HCT116 (cell line): ENCODE measurements around the gene SH3TC1. TPM values are rescaled to one million over a fixed set of nuclear protein-coding genes. Genes with fewer than 3 reads are reported as not detected.

ENCODE experiments used
- ATAC-seq: fragments of 200-7000 bp; cut with Tn5 transposase; 2 replicates; pipeline ENCODE4 v1.9.1; 2020; ENCODE audit warnings: mild to moderate bottlenecking, moderate library complexity
- BruUV-seq: library from RNA; stranded (reverse); fragments of 400-500 nt; replicated peaks from 2 replicates; lab custom pipeline; 2021; lab: Mats Ljungman, UMichigan
- CTCF ChIA-PET: fragments of 300-600 bp; sonication (Branson Sonifier 250); formaldehyde crosslinking; loops from one replicate; lab custom pipeline; 2021; ENCODE audit warnings: antibody characterized with exemption; lab: Charles Lee
- POLR2A ChIA-PET: fragments of 300-600, 350-600 bp; sonication (Branson Sonifier 250); formaldehyde crosslinking; loops from one replicate; lab custom pipeline; 2021; ENCODE audit warnings: antibody characterized with exemption; lab: Charles Lee
- RAD21 ChIA-PET, 2 experiments: fragments of 300-600 bp; sonication (Branson Sonifier 250); formaldehyde crosslinking; loops; one replicate each; lab custom pipeline; 2023; ENCODE audit warnings: low total read pairs in 2 of 2; ENCODE audit not compliant: uncharacterized antibody in 2 of 2, unreplicated experiment in 2 of 2, low non-redundant PET in 1 of 2; lab: Charles Lee
- DNase-seq: peaks from one replicate; pipeline ENCODE4 v3.0.0-alpha.2; 2010; ENCODE audit warnings: low read depth, low spot score
- H2AFZ ChIP-seq: fragments of 200-600 bp; shearing (Covaris generic), sonication (generic); 2 replicates; pipeline ENCODE4 v1.6.1; 2017; ENCODE audit warnings: low read depth, mixed run types, mixed read lengths, antibody characterized with exemption, low read length; ENCODE audit not compliant: poor library complexity, severe bottlenecking
- H3K27ac ChIP-seq: 2 replicates; pipeline ENCODE4 v1.5.1; 2012; ENCODE audit warnings: low read depth, low read length
- H3K27me3 ChIP-seq: fragments of 200-600 bp; sonication (generic); 2 replicates; pipeline ENCODE4 v1.6.1; 2016; ENCODE audit warnings: mixed run types, low read length, mixed read lengths; ENCODE audit not compliant: insufficient read depth
- H3K36me3 ChIP-seq, 2 experiments: fragments of 200-500 bp in 1 of 2; fragments of 200-600 bp in 1 of 2; sonication (Bioruptor generic) in 1 of 2; sonication (generic) in 1 of 2; 2 replicates each; pipeline versions ENCODE4 v1.5.1 to v1.6.1; 2014 to 2016; ENCODE audit warnings: low read length in 2 of 2, inconsistent platforms in 1 of 2, mixed read lengths in 1 of 2, mixed run types in 1 of 2; ENCODE audit not compliant: insufficient read depth in 2 of 2, control insufficient read depth in 1 of 2
- H3K4me1 ChIP-seq, 2 experiments: fragments of 200-600 bp in 1 of 2; sonication (generic) in 1 of 2; 2 replicates each; pipeline versions ENCODE4 v1.5.1 to v1.6.1; 2012 to 2017; ENCODE audit warnings: low read length in 2 of 2, inconsistent platforms in 1 of 2, mild to moderate bottlenecking in 1 of 2, mixed read lengths in 1 of 2, mixed run types in 1 of 2, moderate library complexity in 1 of 2; ENCODE audit not compliant: insufficient read depth in 2 of 2, control insufficient read depth in 1 of 2
- H3K4me2 ChIP-seq: fragments of 200-600 bp; sonication (generic); 2 replicates; pipeline ENCODE4 v1.6.1; 2017; ENCODE audit warnings: mixed run types, low read length, mixed read lengths
- H3K4me3 ChIP-seq, 2 experiments: fragments of 200-600 bp in 1 of 2; sonication (generic) in 1 of 2; replicated peaks in 1 of 2; 2 replicates each; pipeline ENCODE4 v1.5.1; 2011 to 2016; ENCODE audit warnings: low read length in 2 of 2, control low read depth in 1 of 2, low read depth in 1 of 2, mild to moderate bottlenecking in 1 of 2, mixed read lengths in 1 of 2, mixed run types in 1 of 2
- H3K79me2 ChIP-seq: fragments of 200-600 bp; sonication (generic); 2 replicates; pipeline ENCODE4 v1.6.1; 2017; ENCODE audit warnings: mild to moderate bottlenecking, mixed run types, low read length, moderate library complexity, mixed read lengths; ENCODE audit not compliant: insufficient read depth
- H3K9ac ChIP-seq: fragments of 200-600 bp; sonication (generic); 2 replicates; pipeline ENCODE4 v1.6.1; 2016; ENCODE audit warnings: low read length, mixed read lengths
- H3K9me2 ChIP-seq: fragments of 200-600 bp; sonication (generic), shearing (Covaris generic); 2 replicates; pipeline ENCODE4 v1.6.1; 2017; ENCODE audit warnings: mixed run types, mild to moderate bottlenecking, moderate library complexity; ENCODE audit not compliant: insufficient read depth
- H3K9me3 ChIP-seq, 2 experiments: fragments of 200-500 bp in 1 of 2; fragments of 200-600 bp in 1 of 2; sonication (Bioruptor generic) in 1 of 2; sonication (generic) in 1 of 2; 2 replicates each; pipeline ENCODE4 v1.6.1; 2014 to 2017; ENCODE audit warnings: low read length in 2 of 2, mixed read lengths in 2 of 2, inconsistent platforms in 1 of 2, low read depth in 1 of 2, mild to moderate bottlenecking in 1 of 2, mixed run types in 1 of 2, moderate library complexity in 1 of 2; ENCODE audit not compliant: control insufficient read depth in 1 of 2, insufficient read depth in 1 of 2
- H4K20me1 ChIP-seq: fragments of 200-600 bp; sonication (generic), shearing (Covaris generic); 2 replicates; pipeline ENCODE4 v1.6.1; 2017; ENCODE audit warnings: mixed run types, mild to moderate bottlenecking, moderate library complexity; ENCODE audit not compliant: insufficient read depth
- ATF3 ChIP-seq: IDR thresholded peaks from 2 replicates; pipeline ENCODE4 v1.6.1; 2012
- CBX3 ChIP-seq: IDR thresholded peaks from 2 replicates; pipeline ENCODE4 v1.6.1; 2012; ENCODE audit warnings: low read depth
- CEBPB ChIP-seq: IDR thresholded peaks from 2 replicates; pipeline ENCODE4 v1.6.1; 2012; ENCODE audit warnings: low read depth
- EZH2 ChIP-seq: fragments of 200-600 bp; sonication (generic); IDR thresholded peaks from 2 replicates; pipeline ENCODE4 v1.6.1; 2017; ENCODE audit warnings: antibody characterized with exemption, mixed run types
- EZH2phosphoT487 ChIP-seq: fragments of 200-600 bp; IDR thresholded peaks from 2 replicates; pipeline ENCODE4 v1.6.1; 2018; ENCODE audit warnings: antibody characterized with exemption, borderline replicate concordance
- FOSL1 ChIP-seq: IDR thresholded peaks from 2 replicates; pipeline ENCODE4 v1.6.1; 2012; ENCODE audit warnings: low read depth
- JUND ChIP-seq: IDR thresholded peaks from 2 replicates; pipeline ENCODE4 v1.6.1; 2012
- MAX ChIP-seq: IDR thresholded peaks from 2 replicates; pipeline ENCODE4 v1.6.1; 2012
- RAD21 ChIP-seq: IDR thresholded peaks from 2 replicates; pipeline ENCODE4 v1.6.1; 2012; ENCODE audit warnings: low read depth, mild to moderate bottlenecking
- REST ChIP-seq: IDR thresholded peaks from 2 replicates; pipeline ENCODE4 v1.6.1; 2012; ENCODE audit warnings: low read depth
- SIN3A ChIP-seq: IDR thresholded peaks from 2 replicates; pipeline ENCODE4 v1.6.1; 2012; ENCODE audit warnings: low read depth
- TCF7L2 ChIP-seq: IDR thresholded peaks from 2 replicates; pipeline ENCODE4 v1.7.0; 2011; ENCODE audit warnings: borderline replicate concordance, inconsistent platforms; ENCODE audit not compliant: insufficient read depth, insufficient read length; ENCODE audit errors: extremely low read depth
- ZBTB33 ChIP-seq: IDR thresholded peaks from 2 replicates; pipeline ENCODE4 v1.6.1; 2011; ENCODE audit warnings: mild to moderate bottlenecking, low read length, moderate library complexity; ENCODE audit not compliant: insufficient replicate concordance; ENCODE audit errors: extremely low read depth
- ZNF274 ChIP-seq: fragments of 200-500 bp; sonication (Bioruptor generic); IDR thresholded peaks from 2 replicates; pipeline ENCODE4 v1.6.1; 2014; ENCODE audit warnings: mild to moderate bottlenecking, low read depth, low read length, inconsistent platforms
- intact Hi-C: fragments of 100-400 bp; cut with micrococcal nuclease; formaldehyde crosslinking; loops from 2 replicates; pipeline ENCODE4 v1.10.0; 2022
- total RNA-seq: library from RNA; stranded (reverse); gene quantifications from one replicate; pipeline ENCODE4 v1.2.1, GENCODE V29; 2021; ENCODE audit not compliant: unreplicated experiment

The SH3TC1 gene
- total RNA-seq, 1 experiment from 2014 or later: 12.5 TPM

GRCh38 chr4:8280158-8280875 is 81.2 kb downstream of the SH3TC1 start:
- H3K79me2 ChIP-seq: no peaks in the 10 kb centered on the region
- CTCF ChIA-PET: no interaction called here
- ATAC-seq (no peak), DNase-seq (no peak)
- no peaks in the 10 kb centered on the region for H3K36me3 ChIP-seq
- H2AFZ ChIP-seq: no peak overlapping the region
- no TSS peak for BruUV-seq
- no peaks in the 10 kb centered on the region for H3K9me2 ChIP-seq
- no peak for TF ChIP-seq ZNF274
- no peak for TF ChIP-seq JUND
- TF ChIP-seq SIN3A: no peak
- TF ChIP-seq MAX: no peak
- no peak for TF ChIP-seq FOSL1
- TF ChIP-seq CBX3: no peak
- H3K4me2 ChIP-seq: no peak overlapping the region
- H4K20me1 ChIP-seq: no peaks in the 10 kb centered on the region
- H3K9ac ChIP-seq: no peak overlapping the region
- RAD21 ChIA-PET: no interaction called here
- POLR2A ChIA-PET: no interaction called here
- H3K4me3 ChIP-seq: no peak overlapping the region
- peaks cover 0 to 11% of the 10 kb centered on the region in 2 experiments; a peak in 2 of 4 replicates for H3K4me1 ChIP-seq
- H3K27ac ChIP-seq: no peak overlapping the region
- intact Hi-C loops: no loop called here
- no peaks in the 10 kb centered on the region for H3K27me3 ChIP-seq
- H3K9me3 ChIP-seq: no peaks in the 10 kb centered on the region

GRCh38 chr4:8280876-8281440 is 81.9 kb downstream of the SH3TC1 start:
- Histone ChIP-seq H3K9ac (no peak overlapping the region), H3K9me2 (no peaks in the 10 kb centered on the region), H4K20me1 (no peaks in the 10 kb centered on the region), H3K4me3 (no peak overlapping the region), H3K79me2 (no peaks in the 10 kb centered on the region), H3K4me2 (no peak overlapping the region), H3K27ac (no peak overlapping the region), H3K4me1 (peaks cover 0 to 11% of the 10 kb centered on the region in 2 experiments; a peak in 2 of 4 replicates), H3K9me3 (no peaks in the 10 kb centered on the region), H3K36me3 (no peaks in the 10 kb centered on the region), H2AFZ (no peak overlapping the region), H3K27me3 (no peaks in the 10 kb centered on the region)
- intact Hi-C loops: no loop called here
- BruUV-seq: no TSS peak
- ATAC-seq (no peak), DNase-seq (no peak)
- POLR2A ChIA-PET: no interaction called here
- RAD21 ChIA-PET: no interaction called here
- CTCF ChIA-PET: no interaction called here
- TF ChIP-seq ATF3 (no peak), ZBTB33 (no peak), EZH2phosphoT487 (no peak), CBX3 (no peak), RAD21 (no peak), TCF7L2 (no peak), CEBPB (no peak), EZH2 (no peak), REST (no peak)
